VCaP (cell line): ENCODE data around the gene ABHD12B.

Experiments
- H3K27ac ChIP-seq: fragments of 450-650 bp; 2 replicates; pipeline ENCODE4 v1.5.1; 2017
- TF ChIP-seq, protein P1 (sequence below): fragments of 450-650 bp; conservative IDR thresholded peaks from 2 replicates; pipeline ENCODE4 v1.5.1; 2017; ENCODE audit warnings: mild to moderate bottlenecking, moderate library complexity

ABHD12B gene

DNA sequence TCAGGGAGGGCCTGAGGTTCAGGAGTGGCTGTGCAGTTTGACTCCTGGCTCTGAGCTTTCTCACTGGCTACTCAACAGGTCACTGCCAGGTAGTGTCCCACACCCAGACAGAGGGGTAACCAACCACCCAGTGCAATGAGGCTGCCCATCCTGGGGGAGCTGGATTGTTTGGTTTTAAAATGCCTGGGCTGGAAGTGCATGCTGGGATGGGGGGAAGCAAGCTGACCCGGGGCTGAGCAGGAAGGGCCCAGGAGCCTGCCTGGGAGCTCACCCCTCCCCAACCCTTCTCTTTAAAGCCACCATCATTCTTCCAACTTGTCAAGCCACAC, 12.6 kb upstream of the ABHD12B start:
- H3K27ac ChIP-seq, result peak overlapping the region; percentile 55; the same call in 1 of the 2 replicates
- TF ChIP-seq, protein P1, sequence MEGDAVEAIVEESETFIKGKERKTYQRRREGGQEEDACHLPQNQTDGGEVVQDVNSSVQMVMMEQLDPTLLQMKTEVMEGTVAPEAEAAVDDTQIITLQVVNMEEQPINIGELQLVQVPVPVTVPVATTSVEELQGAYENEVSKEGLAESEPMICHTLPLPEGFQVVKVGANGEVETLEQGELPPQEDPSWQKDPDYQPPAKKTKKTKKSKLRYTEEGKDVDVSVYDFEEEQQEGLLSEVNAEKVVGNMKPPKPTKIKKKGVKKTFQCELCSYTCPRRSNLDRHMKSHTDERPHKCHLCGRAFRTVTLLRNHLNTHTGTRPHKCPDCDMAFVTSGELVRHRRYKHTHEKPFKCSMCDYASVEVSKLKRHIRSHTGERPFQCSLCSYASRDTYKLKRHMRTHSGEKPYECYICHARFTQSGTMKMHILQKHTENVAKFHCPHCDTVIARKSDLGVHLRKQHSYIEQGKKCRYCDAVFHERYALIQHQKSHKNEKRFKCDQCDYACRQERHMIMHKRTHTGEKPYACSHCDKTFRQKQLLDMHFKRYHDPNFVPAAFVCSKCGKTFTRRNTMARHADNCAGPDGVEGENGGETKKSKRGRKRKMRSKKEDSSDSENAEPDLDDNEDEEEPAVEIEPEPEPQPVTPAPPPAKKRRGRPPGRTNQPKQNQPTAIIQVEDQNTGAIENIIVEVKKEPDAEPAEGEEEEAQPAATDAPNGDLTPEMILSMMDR, result no peak

DNA sequence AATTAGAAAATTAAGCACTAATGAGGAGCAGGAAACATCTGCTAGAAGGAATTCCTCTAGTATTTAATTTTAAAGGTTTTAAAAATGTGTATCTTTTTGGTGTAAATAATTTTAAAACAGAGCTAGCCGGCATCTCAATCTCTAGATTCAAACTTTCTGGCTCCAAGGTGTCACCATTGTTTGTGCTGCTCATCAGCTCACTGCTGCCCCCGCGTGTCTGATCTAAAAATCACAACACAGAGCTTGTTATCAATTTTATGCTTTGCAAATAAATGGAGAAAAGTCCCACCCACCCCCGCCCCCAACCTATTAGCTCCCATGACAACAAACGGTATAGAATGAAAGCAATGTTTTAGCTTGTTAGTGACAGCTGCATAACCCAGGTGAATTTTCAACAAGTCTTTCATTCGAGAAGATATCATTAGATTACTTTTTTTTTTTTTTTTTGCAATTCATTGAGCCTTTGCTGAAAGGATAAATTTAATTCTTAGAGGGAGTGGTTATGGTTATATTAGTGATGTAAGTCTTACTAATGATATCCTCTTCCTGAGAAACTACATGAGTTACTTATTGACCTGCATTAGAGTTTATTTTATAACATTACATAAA, 11.3 kb upstream of the ABHD12B start:
- TF ChIP-seq, protein P1, result peak; percentile 87
- H3K27ac ChIP-seq, result peak overlapping the region; percentile 55; the same call in 1 of the 2 replicates

DNA sequence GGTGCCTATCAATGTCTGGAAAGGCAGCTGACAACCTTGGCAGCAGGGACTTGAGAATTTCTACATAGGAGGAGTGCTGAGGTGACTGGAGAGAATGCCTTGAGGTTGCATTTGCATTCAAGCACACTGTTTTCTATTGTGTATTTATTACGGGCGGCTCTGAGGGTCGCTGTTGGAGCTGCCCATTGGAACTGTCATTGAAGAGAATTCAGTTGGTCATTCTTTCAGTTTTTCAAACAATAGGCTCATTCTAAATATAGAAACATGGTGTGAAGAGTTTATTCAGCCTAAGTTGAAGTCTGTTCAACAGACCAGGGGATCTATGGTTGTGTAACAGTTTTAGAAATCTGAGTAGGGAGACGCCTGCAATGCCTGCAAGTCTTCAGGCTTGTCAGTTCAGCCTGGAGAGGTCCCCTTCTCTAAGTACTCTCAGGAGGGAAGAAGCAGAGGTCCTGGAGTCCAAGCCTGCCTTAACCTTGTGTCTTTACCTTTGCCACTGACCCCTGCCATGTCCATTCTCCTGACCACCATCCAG, 9.8 kb upstream of the ABHD12B start:
- TF ChIP-seq, protein P1, result no peak
- H3K27ac ChIP-seq, result no peak overlapping the region

DNA sequence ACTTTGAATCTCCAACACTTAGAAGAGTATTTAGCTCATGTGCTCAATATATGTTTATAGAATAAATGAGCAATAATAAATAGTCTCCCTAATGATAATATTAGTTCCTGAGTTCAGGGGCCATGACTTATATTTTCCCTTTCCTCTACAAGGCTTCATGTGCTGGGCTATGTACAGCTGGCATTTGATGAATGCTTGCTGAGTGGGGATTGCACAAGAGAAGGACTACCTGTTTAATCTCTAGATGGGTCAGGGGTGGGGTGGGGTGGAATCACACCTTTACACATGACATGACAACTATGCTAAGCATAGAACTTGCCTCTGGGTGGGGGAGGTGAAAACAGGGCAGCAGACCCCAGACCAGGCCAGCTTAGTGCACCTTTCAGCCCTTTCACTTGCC, 7.6 kb upstream of the ABHD12B start:
- H3K27ac ChIP-seq, result no peak overlapping the region
- TF ChIP-seq, protein P1, result no peak

DNA sequence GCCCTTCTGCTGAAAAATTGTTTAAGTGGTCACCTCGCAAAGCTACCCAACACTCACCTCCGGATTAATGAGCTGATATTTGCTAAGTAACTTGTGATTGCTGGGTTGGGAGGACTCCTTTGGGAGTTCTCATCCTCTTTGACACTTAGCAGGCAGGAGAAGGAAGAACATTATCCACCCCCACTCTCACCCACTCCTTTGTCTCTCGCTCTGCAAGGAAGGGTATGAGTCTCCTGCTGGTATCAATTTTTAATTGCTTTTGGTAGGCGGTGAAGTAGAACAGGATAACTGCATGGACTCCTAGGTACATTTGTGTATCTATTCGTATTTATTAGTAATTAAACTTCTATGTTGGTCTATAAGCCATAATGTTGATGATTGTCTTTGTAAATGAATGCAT, 6.9 kb upstream of the ABHD12B start:
- no peak overlapping the region for H3K27ac ChIP-seq
- TF ChIP-seq, protein P1, result no peak

DNA sequence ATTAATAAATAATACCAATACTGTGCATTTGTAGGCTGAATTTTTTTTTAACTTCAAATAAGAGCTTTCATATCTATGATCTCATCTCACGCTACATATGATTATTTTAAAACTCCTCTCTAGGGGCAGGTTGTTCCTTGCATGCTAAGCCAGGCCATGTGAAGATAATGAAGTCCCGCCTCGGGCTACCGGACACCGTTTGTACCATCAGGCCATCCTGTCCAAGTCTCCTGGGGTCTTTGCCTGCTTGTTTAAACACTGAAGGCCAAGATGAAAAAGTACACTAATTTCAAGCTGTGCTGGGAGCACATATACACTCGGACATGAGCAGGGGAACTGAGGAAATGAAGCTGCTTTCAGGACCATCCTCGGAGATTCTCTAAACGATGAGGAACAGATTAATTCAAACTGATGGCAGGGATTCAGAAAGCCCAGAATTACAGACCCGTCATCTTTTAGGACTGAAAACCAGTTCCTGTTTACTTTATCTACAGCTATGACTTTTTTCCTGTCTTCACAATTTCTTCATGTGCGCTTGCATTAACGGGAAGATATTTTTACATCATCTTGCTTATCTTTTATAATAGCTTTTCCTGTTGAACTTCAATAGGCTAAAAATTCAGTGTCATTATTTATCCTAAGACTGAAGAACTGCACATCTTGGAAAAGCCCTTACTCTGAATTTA, 6.3 kb upstream of the ABHD12B start:
- no peak overlapping the region for H3K27ac ChIP-seq
- TF ChIP-seq, protein P1, result no peak

DNA sequence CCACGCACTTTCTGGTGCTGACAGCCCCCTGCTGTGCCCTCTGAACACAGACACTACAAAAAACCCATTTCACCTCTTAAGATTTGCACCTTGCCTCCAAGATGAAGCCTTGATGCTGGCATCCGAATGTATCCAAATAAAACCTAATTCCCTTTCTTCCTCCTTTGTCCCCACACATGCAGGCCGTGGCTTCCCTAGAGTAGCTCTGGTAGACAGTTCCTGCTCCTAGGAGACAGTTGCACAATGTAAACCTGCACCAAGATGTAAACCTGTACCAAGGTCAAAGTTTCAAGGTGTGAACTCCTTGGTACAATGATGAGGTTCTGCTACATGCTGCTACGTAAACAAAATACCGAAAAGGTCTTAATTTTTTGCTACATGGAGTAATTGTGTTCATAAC, 625 bp upstream of the ABHD12B start:
- H3K27ac ChIP-seq, result no peak overlapping the region
- TF ChIP-seq, protein P1, result no peak
